ENCODE measurements around the gene MROH8. TPM values are rescaled to one million over a fixed set of nuclear protein-coding genes. Genes with fewer than 3 reads are reported as not detected.
A peak's percentile ranks its signal among the peaks of the same experiment; 100 is the strongest.
"Not testable (repeated sequence)": the region's sequence is repeated elsewhere in the genome, so short reads cannot be mapped to it uniquely, and the experiment has no call there.

Gene MROH8
- total RNA-seq, 1 experiment from 2014 or later, result not detected

DNA sequence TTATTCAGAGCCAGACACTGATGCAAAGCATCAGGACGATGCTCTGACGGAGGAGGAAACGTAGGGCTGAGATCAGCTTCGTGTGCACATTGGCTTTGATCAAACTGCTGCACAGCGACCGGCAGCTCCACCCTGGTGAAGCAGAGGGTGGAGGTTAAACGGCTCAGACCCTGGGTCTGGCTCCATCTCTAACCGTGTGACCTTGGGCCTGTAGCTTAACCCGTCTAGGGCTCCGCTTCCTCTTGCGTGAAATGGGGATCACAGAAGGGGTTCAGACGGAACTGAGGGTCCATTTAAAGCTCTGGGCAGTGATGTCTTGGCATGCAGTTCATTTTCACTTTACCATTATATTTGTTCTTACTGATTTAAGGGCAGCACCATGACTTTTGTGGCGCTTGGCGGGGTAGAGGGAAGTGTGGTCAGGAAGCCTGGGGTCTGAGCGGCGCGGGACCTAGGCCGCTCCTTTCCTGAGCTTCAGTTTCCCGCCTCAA, 84.2 kb downstream of the MROH8 start:
- DNase-seq (ENCODE audit: low spot score), result peak; percentile 71

DNA sequence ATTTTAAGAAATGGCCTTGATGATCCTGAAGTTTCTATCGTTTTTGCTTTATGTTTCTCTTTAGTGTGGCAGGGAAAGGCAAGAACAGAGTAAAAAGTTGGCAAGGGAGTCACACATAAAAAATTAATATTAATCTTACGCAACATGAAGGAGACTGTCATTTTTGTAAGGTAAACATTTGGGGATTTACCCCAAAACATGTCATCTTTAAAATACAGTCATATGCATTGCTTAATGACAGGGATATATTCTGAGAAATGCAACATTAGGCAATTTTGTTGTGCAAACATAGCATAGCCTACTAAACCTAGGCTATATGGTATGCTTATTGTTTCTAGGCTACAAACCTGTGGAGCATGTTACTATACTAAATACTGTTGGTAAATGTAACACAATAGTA, 88.9 kb downstream of the MROH8 start:
- no peak for DNase-seq (ENCODE audit: low spot score)

DNA sequence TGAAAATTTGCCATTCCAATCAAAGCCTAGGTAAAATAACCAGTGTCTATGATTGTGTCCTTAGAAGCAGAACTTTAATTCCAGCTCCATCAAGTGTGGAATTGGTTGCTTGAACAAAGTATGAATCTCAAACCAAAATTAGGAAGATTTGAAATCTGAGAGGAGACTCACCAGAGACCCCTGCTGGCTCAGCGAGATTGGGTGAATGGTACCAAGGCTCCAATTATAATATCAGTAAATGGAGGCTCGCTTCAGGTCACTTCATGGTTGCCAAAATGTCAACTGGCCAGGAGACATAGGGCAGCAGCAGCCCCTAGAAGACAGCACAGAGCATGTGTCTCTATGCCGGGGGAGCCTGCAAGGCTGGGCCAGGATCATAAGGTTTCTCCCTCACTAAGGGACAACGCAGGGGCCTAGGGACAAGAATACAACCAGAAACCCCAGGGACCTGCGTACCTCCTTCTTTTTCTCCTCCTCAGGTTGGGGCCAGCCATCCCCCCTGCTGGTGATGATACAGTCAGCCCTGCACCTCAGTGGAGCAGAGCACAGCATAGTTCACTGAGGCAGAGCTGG, 97.5 kb downstream of the MROH8 start:
- no peak for DNase-seq (ENCODE audit: low spot score)

DNA sequence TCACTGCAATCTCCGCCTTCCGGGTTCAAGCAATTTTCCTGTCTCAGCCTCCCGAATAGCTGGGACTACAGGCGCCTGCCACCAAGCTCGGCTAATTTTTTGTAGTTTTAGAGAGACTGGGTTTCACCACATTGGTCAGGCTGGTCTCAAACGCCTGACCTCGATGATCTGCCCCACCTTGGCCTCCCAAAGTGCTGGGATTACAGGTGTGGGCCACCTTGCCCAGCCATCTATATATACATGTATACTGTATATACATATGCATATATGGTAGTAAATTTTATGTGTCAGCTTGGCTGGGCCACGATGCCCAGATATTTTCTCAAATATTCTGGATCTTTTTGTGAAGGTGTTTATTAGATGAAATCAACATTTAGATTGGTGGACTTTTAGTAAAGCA, 102.3 kb downstream of the MROH8 start:
- no peak for DNase-seq (ENCODE audit: low spot score)

DNA sequence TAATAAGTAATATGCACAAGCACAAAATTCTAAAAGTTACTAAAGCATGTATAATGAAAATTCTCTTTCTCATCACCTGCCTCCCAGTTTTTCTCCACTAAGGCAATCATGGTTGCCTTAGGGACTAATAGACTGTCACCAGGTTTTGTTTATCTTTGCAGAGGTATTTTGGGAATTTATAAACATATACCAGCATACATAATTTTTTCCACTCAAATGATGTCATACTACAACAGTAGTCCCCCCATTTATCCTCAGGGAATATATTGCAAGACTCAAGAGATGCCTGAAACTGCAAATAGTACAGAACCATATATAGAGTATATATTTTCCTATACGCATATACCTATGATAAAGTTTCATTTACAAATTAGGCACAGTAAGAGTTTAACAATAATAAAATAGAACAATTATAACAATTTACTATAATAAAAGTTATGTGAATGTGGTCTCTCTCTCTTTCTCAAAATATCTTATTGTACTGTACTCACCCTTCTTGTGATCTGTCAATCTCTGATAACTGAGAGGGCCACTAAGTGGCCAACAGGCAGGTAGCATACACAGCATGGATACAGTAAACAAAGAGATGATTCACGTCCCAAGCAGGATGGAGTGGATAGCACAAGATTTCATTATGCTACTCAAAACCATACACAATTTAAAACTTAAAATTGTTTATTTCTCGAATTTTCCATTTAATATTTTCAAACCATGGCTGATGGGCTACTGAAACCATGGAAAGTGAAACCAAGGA, 103.2 kb downstream of the MROH8 start:
- no peak for DNase-seq (ENCODE audit: low spot score)

DNA sequence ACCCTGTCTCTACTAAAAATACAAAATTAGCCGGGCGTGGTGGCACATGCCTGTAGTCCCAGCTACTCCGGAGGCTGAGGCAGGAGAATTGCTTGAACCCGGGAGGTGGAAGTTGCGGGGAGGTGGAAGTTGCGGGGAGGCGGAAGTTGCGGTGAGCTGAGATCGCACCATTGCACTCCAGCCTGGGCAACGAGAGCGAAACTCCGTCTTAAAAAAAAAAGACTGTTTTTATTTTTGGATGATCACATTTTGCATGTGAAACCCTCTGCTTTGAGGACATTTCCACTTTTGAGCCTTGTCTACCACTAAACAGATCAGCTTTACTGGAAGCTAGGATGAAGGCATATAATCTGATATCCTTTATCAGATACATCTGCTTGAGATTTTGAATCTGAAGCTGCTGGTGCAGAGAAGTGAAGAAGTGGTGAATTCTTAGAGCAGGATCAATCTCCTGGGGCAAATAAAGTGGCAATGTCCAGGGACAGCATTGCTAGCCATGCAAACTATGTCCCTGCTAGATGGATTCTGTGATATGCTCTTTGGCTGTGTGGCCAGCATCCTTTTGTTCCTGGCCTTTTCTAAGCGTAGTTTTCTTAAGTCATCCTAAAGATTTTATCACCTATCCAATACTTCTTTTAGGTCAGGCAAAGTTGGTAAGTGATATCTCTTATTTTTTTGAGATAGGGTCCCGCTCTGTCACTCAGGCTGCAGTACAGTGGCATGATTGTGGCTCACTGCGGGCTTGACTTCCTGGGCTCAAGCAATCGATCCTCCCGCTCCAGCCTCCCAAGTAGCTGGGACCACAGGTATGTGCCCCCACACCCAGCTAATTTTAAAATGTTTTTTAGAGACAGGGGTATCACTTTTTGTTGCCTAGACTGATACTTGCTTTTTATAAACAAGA, 106.8 kb downstream of the MROH8 start:
- no peak for DNase-seq (ENCODE audit: low spot score)

DNA sequence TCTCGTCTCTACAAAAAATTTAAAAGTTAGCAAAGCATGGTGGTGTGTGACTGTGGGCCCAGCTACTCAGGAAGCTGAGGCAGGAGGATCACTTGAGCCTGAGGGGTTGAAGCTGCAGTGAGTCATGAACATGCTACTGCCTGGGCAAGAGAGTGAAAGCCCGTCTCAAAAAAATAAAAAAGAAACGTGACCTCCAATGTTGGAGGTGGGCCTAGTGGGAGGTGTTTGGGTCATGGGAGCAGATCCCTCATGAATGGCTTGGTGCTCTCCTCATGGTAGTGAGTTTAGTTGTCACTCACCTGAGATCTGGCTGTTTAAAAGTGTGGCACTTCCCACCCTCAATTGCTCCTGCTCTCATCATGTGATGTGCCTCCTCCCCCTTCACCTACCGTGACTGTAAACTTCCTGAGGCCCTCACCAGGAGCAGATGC, 107.9 kb downstream of the MROH8 start:
- DNase-seq (ENCODE audit: low spot score), result no peak

DNA sequence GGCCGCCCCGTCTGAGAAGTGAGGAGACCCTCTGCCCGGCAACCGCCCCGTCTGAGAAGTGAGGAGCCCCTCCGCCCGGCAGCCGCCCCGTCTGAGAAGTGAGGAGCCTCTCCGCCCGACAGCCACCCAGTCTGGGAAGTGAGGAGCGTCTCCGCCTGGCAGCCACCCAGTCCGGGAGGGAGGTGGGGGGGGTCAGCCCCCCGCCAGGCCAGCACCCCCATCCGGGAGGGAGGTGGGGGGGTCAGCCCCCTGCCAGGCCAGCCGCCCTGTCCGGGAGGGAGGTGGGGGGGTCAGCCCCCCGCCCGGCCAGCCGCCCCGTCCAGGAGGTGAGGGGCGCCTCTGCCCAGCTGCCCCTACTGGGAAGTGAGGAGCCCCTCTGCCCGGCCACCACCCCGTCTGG, 109.8 kb downstream of the MROH8 start:
- not testable (repeated sequence) for DNase-seq (ENCODE audit: low spot score)

DNA sequence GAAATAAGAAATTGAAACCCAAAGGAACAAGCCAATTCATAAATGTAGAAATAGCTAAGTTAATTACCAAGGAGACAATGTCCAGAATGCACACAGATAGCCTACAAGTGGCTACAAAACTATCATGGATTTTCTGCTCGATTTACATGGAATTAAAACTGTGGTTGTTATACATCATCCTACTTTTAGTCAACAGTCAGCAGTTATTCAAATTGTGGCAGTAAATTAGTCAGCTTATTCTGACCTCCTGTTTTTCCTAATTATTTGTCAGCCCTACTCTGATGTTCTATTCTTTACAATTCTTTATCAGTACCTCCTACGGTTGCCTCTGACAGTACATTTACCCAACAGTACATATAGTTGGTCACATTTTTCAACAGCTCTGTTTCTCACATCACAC, 113.2 kb downstream of the MROH8 start:
- DNase-seq (ENCODE audit: low spot score), result no peak

DNA sequence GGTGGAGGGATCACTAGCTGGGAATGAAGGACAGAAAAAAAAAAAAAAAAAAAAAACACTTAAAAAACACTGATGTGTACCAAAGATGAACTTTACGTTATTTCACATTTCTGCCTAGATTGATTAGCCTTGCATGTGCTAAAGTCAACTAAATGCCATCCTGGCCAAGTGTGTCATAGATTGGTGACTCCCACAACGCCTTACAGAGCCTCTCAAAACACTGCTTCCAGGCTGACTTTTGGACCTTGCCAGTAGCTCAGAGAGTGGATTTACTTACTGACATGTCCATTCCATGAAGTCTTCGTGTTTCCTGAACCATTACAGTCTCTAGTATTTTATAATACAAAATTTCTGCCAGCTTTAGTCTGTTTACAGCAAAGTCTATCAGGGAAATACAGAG, 124.1 kb downstream of the MROH8 start:
- no peak for DNase-seq (ENCODE audit: low spot score)

DNA sequence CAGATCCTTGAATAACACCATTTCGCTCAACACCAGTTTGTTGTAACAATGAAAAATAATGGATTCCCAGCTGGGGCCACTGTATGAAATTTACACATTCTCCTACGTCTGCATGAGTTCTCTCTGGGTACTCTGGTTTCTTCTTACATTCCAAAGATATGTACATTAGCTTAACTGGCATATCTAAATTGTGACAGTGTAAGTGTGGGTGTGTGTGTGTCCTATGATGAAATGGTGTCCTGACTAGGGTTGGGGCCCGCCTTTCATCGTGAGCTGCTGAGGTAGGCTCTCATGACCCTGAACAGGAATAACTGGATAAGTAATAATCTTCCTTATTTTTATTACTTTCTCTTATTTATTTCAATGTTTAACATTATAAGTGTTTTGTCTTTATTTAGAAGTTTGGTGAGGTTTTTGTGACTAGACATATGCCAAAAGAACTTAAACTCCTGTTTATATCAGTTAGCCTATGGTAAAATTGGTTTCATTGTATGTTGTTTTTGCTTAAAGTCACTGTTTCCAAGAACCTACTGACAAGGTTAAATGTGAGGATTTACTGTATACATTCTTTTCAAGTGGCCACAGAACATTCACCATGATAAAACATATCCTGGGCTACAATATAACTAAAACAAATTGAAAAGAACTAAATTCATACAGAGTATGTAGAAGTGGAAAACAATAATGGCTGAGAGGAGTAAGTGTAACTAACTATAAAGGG, 126.0 kb downstream of the MROH8 start:
- no peak for DNase-seq (ENCODE audit: low spot score)

Other genes with a start within 250 kb of the MROH8 start
- 17.0 and 20.3 TPM in 2 replicates for gene SAMHD1, start 227.8 kb downstream of the MROH8 start, total RNA-seq (2014; rRNA removed; shearing (Covaris generic))
- 32.9 and 42.2 TPM in 2 replicates for gene RBL1, start 83.6 kb downstream of the MROH8 start, total RNA-seq (2014; rRNA removed; shearing (Covaris generic))
- 331 and 338 TPM in 2 replicates for gene RPN2, start 218 bp downstream of the MROH8 start, total RNA-seq (2014; rRNA removed; shearing (Covaris generic))
- not detected in 2 replicates for gene GHRH, start 82.3 kb upstream of the MROH8 start, total RNA-seq (2014; rRNA removed; shearing (Covaris generic))
- 28.0 and 33.1 TPM in 2 replicates for gene MANBAL, start 110.1 kb upstream of the MROH8 start, total RNA-seq (2014; rRNA removed; shearing (Covaris generic))
- gene SRC, start 166.6 kb upstream of the MROH8 start, total RNA-seq (2014; rRNA removed; shearing (Covaris generic)), result 113 and 161 TPM in 2 replicates